AG09309 (cell line): ENCODE data around the gene TFDP1.

Source experiments
- DNase-seq: peaks from one replicate; pipeline ENCODE4 v3.0.0-alpha.2; 2010; ENCODE audit warnings: low read depth
- H3K4me3 ChIP-seq: 2 replicates; pipeline ENCODE4 v1.5.1; 2011; ENCODE audit warnings: mild to moderate bottlenecking, low read depth, low read length, moderate library complexity; ENCODE audit not compliant: control insufficient read depth
- CTCF ChIP-seq: IDR thresholded peaks from 2 replicates; pipeline ENCODE4 v1.5.1; 2011; ENCODE audit warnings: mild to moderate bottlenecking, low read depth, low read length, inconsistent platforms; ENCODE audit not compliant: insufficient read depth, control insufficient read depth; ENCODE audit errors: missing control alignments

The TFDP1 gene

GRCh38 chr13:113602291-113602988, 17.9 kb downstream of the TFDP1 start:
- TF ChIP-seq CTCF = no peak
- no peak for DNase-seq
- H3K4me3 ChIP-seq = no peak overlapping the region

DNA sequence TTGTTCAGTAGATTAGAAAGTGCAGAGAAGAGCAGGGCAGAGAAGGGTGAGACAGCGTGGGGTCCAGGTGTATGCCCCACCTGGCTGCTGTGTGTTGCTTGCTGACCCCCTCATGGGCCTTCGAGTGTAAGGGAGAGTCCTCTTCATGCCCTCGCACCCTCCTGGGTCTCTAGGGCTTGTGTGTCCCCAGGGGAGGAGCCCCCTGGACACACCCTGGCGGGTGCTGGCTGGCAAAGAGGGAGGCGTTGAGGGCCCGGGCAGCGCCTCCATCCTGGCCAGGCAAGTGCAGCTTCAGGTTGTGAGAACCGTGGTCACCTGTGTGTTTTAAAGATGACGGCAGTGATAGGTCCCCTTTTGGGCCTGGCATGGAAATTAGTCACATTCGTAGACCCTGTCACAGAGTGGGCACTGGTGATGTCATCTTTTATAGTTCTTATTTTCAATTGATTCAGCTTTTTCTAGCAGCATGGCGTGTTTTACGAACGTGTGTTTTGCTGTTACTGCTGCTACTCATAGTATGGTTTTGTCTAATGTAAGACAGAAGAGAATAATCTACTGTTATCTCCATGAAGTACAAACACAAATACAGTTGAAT, 18.7 kb downstream of the TFDP1 start:
- TF ChIP-seq CTCF = no peak
- no peak overlapping the region for H3K4me3 ChIP-seq
- no peak for DNase-seq

DNA sequence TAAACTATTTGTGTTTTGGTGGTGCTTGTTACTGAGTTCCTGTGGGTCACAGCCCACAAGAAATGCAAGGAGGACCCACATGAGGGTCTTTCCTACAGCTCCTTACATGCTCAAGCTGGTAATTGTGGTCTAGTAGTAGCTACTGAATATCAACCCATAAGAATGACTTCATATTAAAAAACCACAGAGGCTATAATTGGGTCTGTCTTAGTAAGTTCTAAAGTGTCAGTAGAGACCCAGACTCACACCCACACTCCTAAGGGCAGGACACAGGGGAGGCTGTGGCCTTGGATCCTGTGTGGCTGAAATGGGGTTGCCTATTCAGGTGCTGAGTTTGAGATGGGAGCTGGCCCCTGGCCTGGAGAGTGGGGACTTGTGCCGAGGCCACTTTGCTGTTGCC, 19.6 kb downstream of the TFDP1 start:
- DNase-seq = no peak
- no peak for TF ChIP-seq CTCF
- H3K4me3 ChIP-seq = no peak overlapping the region

DNA sequence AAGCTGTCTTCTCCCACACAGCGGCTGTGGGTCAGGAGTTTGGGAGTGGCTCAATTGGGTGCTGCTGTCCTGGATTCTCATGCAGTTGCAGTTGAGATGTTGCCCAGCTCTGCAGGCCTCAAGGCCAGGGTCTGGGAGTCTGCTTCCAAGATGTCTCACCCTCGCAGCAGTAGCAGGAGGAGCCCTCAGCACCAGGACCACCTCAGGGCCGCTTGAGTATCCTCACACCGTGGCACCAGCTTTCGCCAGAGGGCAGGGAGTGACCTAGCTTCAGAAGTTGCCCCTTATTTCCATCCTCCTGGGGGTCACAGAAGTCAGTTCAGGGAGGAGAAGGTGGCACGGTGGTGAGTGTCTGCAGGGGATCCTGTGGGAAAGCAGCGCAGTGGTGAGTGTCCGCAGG, 20.9 kb downstream of the TFDP1 start:
- no peak overlapping the region for H3K4me3 ChIP-seq
- no peak for TF ChIP-seq CTCF
- no peak for DNase-seq

GRCh38 chr13:113605866-113606438, 21.4 kb downstream of the TFDP1 start:
- no peak overlapping the region for H3K4me3 ChIP-seq
- no peak for TF ChIP-seq CTCF
- DNase-seq = no peak

DNA sequence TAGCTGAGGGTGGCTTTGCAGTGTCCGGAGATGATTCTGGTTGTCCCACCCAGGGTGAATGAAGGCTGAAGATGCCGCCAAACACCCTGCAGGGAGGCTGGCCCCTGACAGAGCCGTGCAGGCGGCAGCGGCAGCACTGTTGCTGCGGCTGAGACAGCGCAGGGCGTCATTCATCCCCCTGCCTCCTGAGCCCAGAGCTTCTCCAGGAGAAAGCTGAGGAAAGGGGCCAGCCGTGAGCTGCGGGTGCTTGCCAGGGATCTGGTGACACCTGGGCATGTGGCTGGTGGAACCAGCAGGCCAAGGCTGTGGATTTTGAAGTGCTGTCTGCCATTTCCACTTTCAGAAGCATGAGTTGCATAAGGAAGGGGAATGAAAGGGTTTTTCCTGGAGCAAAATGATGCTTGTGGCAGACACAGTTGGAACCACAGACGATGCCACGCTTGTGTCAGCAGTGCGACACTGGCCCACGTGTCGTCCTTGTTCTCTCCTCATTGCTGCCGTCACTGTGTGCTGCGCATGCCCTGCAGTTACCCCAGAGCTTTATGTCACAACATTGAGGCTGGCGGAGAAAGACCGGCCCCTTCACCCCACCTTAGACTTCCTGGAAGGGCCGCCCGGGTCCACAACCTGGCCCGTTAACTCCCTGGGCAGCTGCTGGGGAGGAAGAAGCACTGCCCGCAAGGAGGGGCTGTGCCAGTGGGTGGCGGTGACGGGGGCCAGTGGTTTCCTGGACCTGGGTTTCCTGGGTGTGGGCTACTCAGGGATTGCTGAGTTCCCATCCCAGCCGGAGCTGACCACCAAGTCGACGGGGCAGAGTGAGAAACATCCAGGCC, 22.7 kb downstream of the TFDP1 start:
- TF ChIP-seq CTCF = no peak
- no peak overlapping the region for H3K4me3 ChIP-seq
- DNase-seq = no peak
